ENCODE results near the gene GJC2. TPM values are rescaled to one million over a fixed set of nuclear protein-coding genes. Genes with fewer than 3 reads are reported as not detected.

The GJC2 gene
- total RNA-seq, 1 experiment from 2014 or later: 1.2 TPM

GRCh38 chr1:228174482-228175315 is 25.0 kb downstream of the GJC2 start:
- no peak for DNase-seq
- Mint-ChIP-seq H3K36me3 (ENCODE audit: insufficient read depth, unreplicated experiment) (peaks cover 8% of the 10 kb centered on the region), H3K4me3 (ENCODE audit: low read depth, unreplicated experiment) (no peak overlapping the region), H3K9me3 (ENCODE audit: low read depth, unreplicated experiment) (no peaks in the 10 kb centered on the region), H3K4me1 (ENCODE audit: low read depth, unreplicated experiment) (peaks cover 8% of the 10 kb centered on the region), H3K27ac (ENCODE audit: unreplicated experiment) (no peak overlapping the region), H3K27me3 (ENCODE audit: unreplicated experiment) (no peaks in the 10 kb centered on the region)
- intact Hi-C loops (cut with micrococcal nuclease; ENCODE audit: unreplicated experiment): no loop called here
- BruUV-seq (replicated peaks): no TSS peak
- CTCF ChIA-PET: interaction anchor here (0.8 kb wide), 1 partner anchor 8 kb away, joined by 3 read pairs; no protein-coding TSS in a partner anchor
- TF ChIP-seq CTCF (IDR thresholded peaks at IDR 0.05; ENCODE audit: unreplicated experiment): no peak

DNA sequence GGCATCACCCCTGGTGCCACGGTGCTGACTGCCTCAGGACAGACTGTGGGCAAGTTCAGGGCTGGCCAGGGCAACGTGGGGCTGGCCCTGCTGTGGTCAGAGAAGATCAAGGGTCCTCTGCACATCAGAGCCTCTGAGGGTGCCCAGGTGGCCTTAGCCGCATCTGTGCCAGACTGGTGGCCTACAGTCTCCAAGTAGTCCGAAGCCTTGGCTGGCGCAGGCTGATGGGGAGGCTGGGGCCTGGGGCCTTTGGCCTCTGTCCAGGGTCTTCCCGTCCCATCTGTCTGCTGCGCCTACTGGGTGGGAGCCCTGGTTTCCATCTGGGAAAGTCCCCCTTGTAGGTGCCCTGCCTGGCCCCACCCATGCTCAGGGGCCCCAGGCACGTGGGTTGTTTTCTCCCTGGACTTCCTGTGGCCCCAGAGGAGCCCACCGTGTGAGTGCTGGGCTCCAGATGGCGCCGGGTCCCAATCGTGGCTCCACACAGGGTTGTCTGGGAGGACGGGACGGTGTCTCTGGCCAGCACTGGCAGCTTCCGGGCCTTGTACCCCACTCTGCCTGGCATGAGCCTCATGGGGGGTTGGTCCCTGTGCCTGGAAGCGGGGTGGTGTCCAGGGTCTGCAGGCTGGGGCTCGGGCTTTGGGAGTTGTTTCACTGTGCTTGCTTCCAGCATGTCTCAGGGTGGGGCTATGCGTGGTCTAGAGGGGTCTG is 25.7 kb downstream of the GJC2 start:
- H3K27me3 Mint-ChIP-seq (ENCODE audit: unreplicated experiment): no peaks in the 10 kb centered on the region
- BruUV-seq (replicated peaks): no TSS peak
- TF ChIP-seq CTCF (IDR thresholded peaks at IDR 0.05; ENCODE audit: unreplicated experiment): no peak
- no peak overlapping the region for H3K4me3 Mint-ChIP-seq (ENCODE audit: low read depth, unreplicated experiment)
- intact Hi-C loops (cut with micrococcal nuclease; ENCODE audit: unreplicated experiment): no loop called here
- no peaks in the 10 kb centered on the region for H3K9me3 Mint-ChIP-seq (ENCODE audit: low read depth, unreplicated experiment)
- no peak for DNase-seq
- H3K4me1 Mint-ChIP-seq (ENCODE audit: low read depth, unreplicated experiment): peaks cover 8% of the 10 kb centered on the region
- H3K27ac Mint-ChIP-seq (ENCODE audit: unreplicated experiment): no peak overlapping the region
- CTCF ChIA-PET: interaction anchor here (0.8 kb wide), 1 partner anchor 9 kb away, joined by 3 read pairs; no protein-coding TSS in a partner anchor
- peaks cover 8% of the 10 kb centered on the region for H3K36me3 Mint-ChIP-seq (ENCODE audit: insufficient read depth, unreplicated experiment)

DNA sequence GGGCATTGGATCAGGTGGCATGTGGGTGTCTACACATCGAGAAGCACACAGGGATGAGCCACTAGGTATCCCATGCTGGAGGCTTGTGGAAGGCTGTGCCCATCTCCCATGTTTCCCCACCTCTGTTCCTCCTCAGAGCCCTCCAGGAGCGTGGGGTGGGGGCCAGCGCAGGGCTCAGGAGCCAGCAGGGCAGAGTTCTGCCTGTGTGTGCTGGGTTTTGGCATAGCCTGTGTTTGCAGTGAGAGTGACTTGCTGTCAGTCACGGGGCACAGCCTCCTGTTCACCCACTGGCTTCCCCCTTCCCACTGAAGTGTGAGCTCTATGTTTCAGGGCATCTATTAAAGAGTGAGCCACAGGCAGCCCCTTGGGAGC is 26.3 kb downstream of the GJC2 start:
- BruUV-seq (replicated peaks): no TSS peak

More for the DNA sequence above, 26.3 kb downstream of the GJC2 start:
- CTCF ChIA-PET: no interaction called here
- Mint-ChIP-seq H3K4me3 (ENCODE audit: low read depth, unreplicated experiment) (no peak overlapping the region), H3K27ac (ENCODE audit: unreplicated experiment) (no peak overlapping the region), H3K27me3 (ENCODE audit: unreplicated experiment) (no peaks in the 10 kb centered on the region), H3K36me3 (ENCODE audit: insufficient read depth, unreplicated experiment) (peaks cover 8% of the 10 kb centered on the region), H3K4me1 (ENCODE audit: low read depth, unreplicated experiment) (peaks cover 8% of the 10 kb centered on the region), H3K9me3 (ENCODE audit: low read depth, unreplicated experiment) (no peaks in the 10 kb centered on the region)
- TF ChIP-seq CTCF (IDR thresholded peaks at IDR 0.05; ENCODE audit: unreplicated experiment): no peak
- no peak for DNase-seq
- intact Hi-C loops (cut with micrococcal nuclease; ENCODE audit: unreplicated experiment): no loop called here
